HL-60 (cell line): ENCODE data around the gene TBC1D9.

Experiments used
- DNase-seq, 2 experiments: peaks; one replicate each; pipeline ENCODE4 v3.0.0-alpha.2; 2010 to 2020; ENCODE audit warnings: low read depth in 1 of 2, low spot score in 1 of 2
- H3K27ac ChIP-seq: fragments of 250-450 bp; sonication (Bioruptor Pico); replicated peaks from 2 replicates; pipeline ENCODE4 v1.5.1; 2020; ENCODE audit warnings: mild to moderate bottlenecking, moderate library complexity
- H3K27me3 ChIP-seq: fragments of 250-450 bp; sonication (Bioruptor Pico); 2 replicates; pipeline ENCODE4 v1.5.1; 2021; ENCODE audit warnings: mild to moderate bottlenecking, moderate library complexity; ENCODE audit not compliant: insufficient read depth, poor library complexity, severe bottlenecking
- H3K4me3 ChIP-seq: replicated peaks from 2 replicates; pipeline ENCODE4 v1.5.1; 2011; ENCODE audit warnings: mild to moderate bottlenecking, control low read depth, low read length; ENCODE audit not compliant: insufficient read depth
- CTCF ChIP-seq: IDR thresholded peaks from one replicate; pipeline ENCODE4 v1.5.1; 2011; ENCODE audit warnings: low read length, control low read depth, inconsistent platforms; ENCODE audit not compliant: insufficient read depth
- GABPA ChIP-seq: IDR thresholded peaks from 2 replicates; pipeline ENCODE4 v1.6.1; 2012; ENCODE audit warnings: low read depth
- POLR2AphosphoS5 ChIP-seq: IDR thresholded peaks from 2 replicates; pipeline ENCODE4 v1.6.1; 2012; ENCODE audit warnings: low read depth
- REST ChIP-seq: IDR thresholded peaks from 2 replicates; pipeline ENCODE4 v1.6.1; 2012; ENCODE audit warnings: low read depth; ENCODE audit not compliant: insufficient replicate concordance
- SPI1 ChIP-seq: IDR thresholded peaks from 2 replicates; pipeline ENCODE4 v1.6.1; 2012; ENCODE audit warnings: low read depth, mild to moderate bottlenecking, borderline replicate concordance

TBC1D9 gene

GRCh38 chr4:140697709-140698560 lies 58.2 kb downstream of the TBC1D9 start:
- Histone ChIP-seq H3K27ac (no peak overlapping the region), H3K4me3 (no peak overlapping the region), H3K27me3 (no peaks in the 10 kb centered on the region)
- DNase-seq, result no peak
- TF ChIP-seq SPI1 (no peak), CTCF (no peak), GABPA (no peak), REST (no peak), POLR2AphosphoS5 (no peak)

GRCh38 chr4:140695483-140695882 lies 60.7 kb downstream of the TBC1D9 start:
- no peaks in the 10 kb centered on the region for H3K27me3 ChIP-seq
- TF ChIP-seq GABPA (no peak), SPI1 (no peak), POLR2AphosphoS5 (no peak), REST (no peak)
- no peak overlapping the region for H3K27ac ChIP-seq
- no peak for DNase-seq
- H3K4me3 ChIP-seq, result no peak overlapping the region

GRCh38 chr4:140693562-140693961 lies 62.6 kb downstream of the TBC1D9 start:
- H3K27me3 ChIP-seq, result no peaks in the 10 kb centered on the region
- no peak for TF ChIP-seq REST
- TF ChIP-seq GABPA, result no peak
- no peak for TF ChIP-seq SPI1
- no peak for TF ChIP-seq CTCF
- TF ChIP-seq POLR2AphosphoS5, result no peak
- H3K27ac ChIP-seq, result no peak overlapping the region
- DNase-seq, result no peak
- no peak overlapping the region for H3K4me3 ChIP-seq
